Measurements from ENCODE around the gene TRIM37. TPM values are rescaled to one million over a fixed set of nuclear protein-coding genes. Genes with fewer than 3 reads are reported as not detected.

Gene TRIM37
- total RNA-seq, 1 donor from 2014 or later = 25.4 TPM

DNA sequence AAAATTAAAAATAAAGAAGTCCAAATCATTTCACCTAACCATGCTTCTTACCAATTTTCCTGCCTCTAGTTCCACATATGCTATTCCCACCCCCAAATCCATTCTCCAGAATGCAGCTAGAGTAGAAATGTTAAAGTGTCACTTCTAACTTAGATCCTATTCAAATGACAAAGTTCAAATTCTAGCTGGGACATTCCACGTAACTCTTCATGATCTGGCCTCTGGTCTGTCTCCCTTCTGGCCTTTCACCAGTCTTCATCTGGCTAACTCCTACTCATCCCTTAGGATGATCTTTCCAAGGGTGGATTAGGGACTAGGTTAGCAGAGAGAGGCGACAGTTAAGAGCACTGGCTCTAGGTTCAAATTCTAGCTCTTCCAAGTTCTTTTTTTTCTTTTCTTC lies 97.9 kb downstream of the TRIM37 start:
- H3K27ac Mint-ChIP-seq (ENCODE audit: unreplicated experiment) = no peak overlapping the region
- Histone ChIP-seq H3K4me2 (ENCODE audit: low read length) (no peak overlapping the region), H3K79me2 (ENCODE audit: insufficient read depth, low read length) (no peaks in the 10 kb centered on the region), H3K9ac (ENCODE audit: low read length) (no peak overlapping the region), H2AFZ (ENCODE audit: low read depth, low read length) (no peak overlapping the region), H3K4me3 (ENCODE audit: insufficient read depth, low read depth, low read length) (no peak overlapping the region), H3K27me3 (ENCODE audit: insufficient read depth, low read length) (no peaks in the 10 kb centered on the region), H3K36me3 (ENCODE audit: insufficient read depth, low read length) (peaks cover 3% of the 10 kb centered on the region), H4K20me1 (ENCODE audit: insufficient read depth, low read length) (no peaks in the 10 kb centered on the region), H3K27ac (ENCODE audit: low read depth, low read length) (no peak overlapping the region), H3K4me1 (ENCODE audit: insufficient read depth, low read length) (no peaks in the 10 kb centered on the region), H3K9me3 (ENCODE audit: insufficient read depth, low read depth, low read length) (no peaks in the 10 kb centered on the region)
- DNase-seq (ENCODE audit: low read depth) (no peak), FAIRE-seq (no peak)
- no peaks in the 10 kb centered on the region for H3K36me3 Mint-ChIP-seq (ENCODE audit: low read depth, unreplicated experiment)
- no peak for TF ChIP-seq EZH2 (IDR thresholded peaks at IDR 0.05; ENCODE audit: insufficient read depth, low read length)
- TF ChIP-seq, protein P1, sequence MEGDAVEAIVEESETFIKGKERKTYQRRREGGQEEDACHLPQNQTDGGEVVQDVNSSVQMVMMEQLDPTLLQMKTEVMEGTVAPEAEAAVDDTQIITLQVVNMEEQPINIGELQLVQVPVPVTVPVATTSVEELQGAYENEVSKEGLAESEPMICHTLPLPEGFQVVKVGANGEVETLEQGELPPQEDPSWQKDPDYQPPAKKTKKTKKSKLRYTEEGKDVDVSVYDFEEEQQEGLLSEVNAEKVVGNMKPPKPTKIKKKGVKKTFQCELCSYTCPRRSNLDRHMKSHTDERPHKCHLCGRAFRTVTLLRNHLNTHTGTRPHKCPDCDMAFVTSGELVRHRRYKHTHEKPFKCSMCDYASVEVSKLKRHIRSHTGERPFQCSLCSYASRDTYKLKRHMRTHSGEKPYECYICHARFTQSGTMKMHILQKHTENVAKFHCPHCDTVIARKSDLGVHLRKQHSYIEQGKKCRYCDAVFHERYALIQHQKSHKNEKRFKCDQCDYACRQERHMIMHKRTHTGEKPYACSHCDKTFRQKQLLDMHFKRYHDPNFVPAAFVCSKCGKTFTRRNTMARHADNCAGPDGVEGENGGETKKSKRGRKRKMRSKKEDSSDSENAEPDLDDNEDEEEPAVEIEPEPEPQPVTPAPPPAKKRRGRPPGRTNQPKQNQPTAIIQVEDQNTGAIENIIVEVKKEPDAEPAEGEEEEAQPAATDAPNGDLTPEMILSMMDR (IDR thresholded peaks at IDR 0.05; ENCODE audit: insufficient read depth, low read depth, low read length) = no peak
- H3K27me3 Mint-ChIP-seq (ENCODE audit: low read depth, unreplicated experiment) = no peaks in the 10 kb centered on the region
- no peak overlapping the region for H3K4me3 Mint-ChIP-seq (ENCODE audit: unreplicated experiment)
- H3K4me1 Mint-ChIP-seq (ENCODE audit: low read depth, unreplicated experiment) = peaks cover 15% of the 10 kb centered on the region
- no peaks in the 10 kb centered on the region for H3K9me3 Mint-ChIP-seq (ENCODE audit: unreplicated experiment)

DNA sequence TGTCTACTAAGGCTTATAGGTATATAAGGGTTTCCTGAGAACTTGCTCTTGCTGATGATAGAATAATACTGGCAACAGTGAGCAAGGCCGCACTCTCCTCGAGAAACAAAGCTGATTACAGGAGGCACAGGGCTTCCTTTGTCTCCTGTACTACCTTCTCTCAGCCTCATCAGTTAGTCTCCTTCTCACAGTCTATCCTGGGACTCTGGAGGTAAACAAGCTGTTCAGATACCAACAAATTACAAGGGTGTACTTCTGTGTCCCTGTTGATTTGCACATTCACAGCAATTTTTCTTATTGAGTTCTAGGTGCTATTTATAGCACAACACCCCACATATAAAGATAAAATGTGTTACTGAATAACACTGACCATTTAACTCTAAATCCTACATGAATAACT lies 98.7 kb downstream of the TRIM37 start:
- Mint-ChIP-seq H3K9me3 (ENCODE audit: unreplicated experiment) (no peaks in the 10 kb centered on the region), H3K36me3 (ENCODE audit: low read depth, unreplicated experiment) (no peaks in the 10 kb centered on the region), H3K4me1 (ENCODE audit: low read depth, unreplicated experiment) (peaks cover 15% of the 10 kb centered on the region), H3K27me3 (ENCODE audit: low read depth, unreplicated experiment) (no peaks in the 10 kb centered on the region), H3K27ac (ENCODE audit: unreplicated experiment) (no peak overlapping the region), H3K4me3 (ENCODE audit: unreplicated experiment) (no peak overlapping the region)
- no peak overlapping the region for H3K9ac ChIP-seq (ENCODE audit: low read length)
- TF ChIP-seq, protein P1 (IDR thresholded peaks at IDR 0.05; ENCODE audit: insufficient read depth, low read depth, low read length) = no peak
- TF ChIP-seq EZH2 (IDR thresholded peaks at IDR 0.05; ENCODE audit: insufficient read depth, low read length) = no peak
- no peaks in the 10 kb centered on the region for H3K79me2 ChIP-seq (ENCODE audit: insufficient read depth, low read length)
- DNase-seq (ENCODE audit: low read depth) = no peak
- no peak overlapping the region for H3K4me2 ChIP-seq (ENCODE audit: low read length)
- no peaks in the 10 kb centered on the region for H4K20me1 ChIP-seq (ENCODE audit: insufficient read depth, low read length)
- H2AFZ ChIP-seq (ENCODE audit: low read depth, low read length) = no peak overlapping the region
- no peaks in the 10 kb centered on the region for H3K4me1 ChIP-seq (ENCODE audit: insufficient read depth, low read length)
- H3K9me3 ChIP-seq (ENCODE audit: insufficient read depth, low read depth, low read length) = no peaks in the 10 kb centered on the region
- no peak overlapping the region for H3K4me3 ChIP-seq (ENCODE audit: insufficient read depth, low read depth, low read length)
- no peak for FAIRE-seq
- no peak overlapping the region for H3K27ac ChIP-seq (ENCODE audit: low read depth, low read length)
- H3K36me3 ChIP-seq (ENCODE audit: insufficient read depth, low read length) = peaks cover 3% of the 10 kb centered on the region
- H3K27me3 ChIP-seq (ENCODE audit: insufficient read depth, low read length) = no peaks in the 10 kb centered on the region

DNA sequence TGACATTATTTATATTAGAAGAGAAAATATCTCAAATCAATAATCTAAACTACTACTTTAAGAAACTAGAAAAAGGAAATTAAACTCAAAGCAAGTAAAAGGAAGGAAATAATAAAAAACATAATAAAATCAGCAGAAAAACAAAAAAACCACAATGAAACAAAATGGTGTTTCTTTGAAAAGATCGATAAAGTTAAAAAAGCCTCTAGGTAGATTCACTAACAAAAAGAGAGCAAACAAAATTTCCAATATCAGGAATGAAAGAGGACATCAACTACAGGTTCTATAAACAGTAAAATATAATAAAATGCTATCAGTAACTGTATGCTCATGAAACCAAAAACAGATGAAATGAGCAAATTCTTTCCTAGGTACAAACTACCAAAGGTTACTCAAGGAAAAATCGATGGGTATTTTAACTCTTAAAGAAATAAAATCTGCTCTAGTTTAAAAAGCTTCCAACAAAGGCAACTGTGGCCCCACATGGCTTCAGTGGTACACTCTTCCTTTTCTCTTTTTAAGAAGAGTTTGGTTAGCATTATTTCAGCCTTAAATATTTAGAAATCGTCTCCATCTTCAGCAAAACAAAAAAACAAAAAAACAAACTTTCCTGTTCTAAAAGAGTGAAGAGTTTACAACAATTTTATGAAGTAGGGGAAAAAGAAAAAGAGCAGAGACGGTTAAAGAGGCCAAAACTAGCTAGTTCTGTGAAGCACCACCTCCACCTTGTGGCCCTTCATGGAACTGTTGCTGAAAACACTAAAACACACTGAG lies 102.2 kb downstream of the TRIM37 start:
- H3K27me3 ChIP-seq (ENCODE audit: insufficient read depth, low read length) = no peaks in the 10 kb centered on the region
- peaks cover 2% of the 10 kb centered on the region for H3K36me3 Mint-ChIP-seq (ENCODE audit: low read depth, unreplicated experiment)
- no peaks in the 10 kb centered on the region for H3K9me3 Mint-ChIP-seq (ENCODE audit: unreplicated experiment)
- no peak overlapping the region for H3K27ac ChIP-seq (ENCODE audit: low read depth, low read length)
- H3K36me3 ChIP-seq (ENCODE audit: insufficient read depth, low read length) = peaks cover 3% of the 10 kb centered on the region
- H3K79me2 ChIP-seq (ENCODE audit: insufficient read depth, low read length) = no peaks in the 10 kb centered on the region
- peak; percentile 9 for FAIRE-seq
- peak; percentile 8 for DNase-seq (ENCODE audit: low read depth)
- no peak overlapping the region for H3K9ac ChIP-seq (ENCODE audit: low read length)
- H3K9me3 ChIP-seq (ENCODE audit: insufficient read depth, low read depth, low read length) = no peaks in the 10 kb centered on the region
- H3K4me3 ChIP-seq (ENCODE audit: insufficient read depth, low read depth, low read length) = no peak overlapping the region
- peak overlapping the region; percentile 12 for H3K27ac Mint-ChIP-seq (ENCODE audit: unreplicated experiment)
- H3K4me3 Mint-ChIP-seq (ENCODE audit: unreplicated experiment) = no peak overlapping the region
- no peak overlapping the region for H3K4me2 ChIP-seq (ENCODE audit: low read length)
- H2AFZ ChIP-seq (ENCODE audit: low read depth, low read length) = no peak overlapping the region
- TF ChIP-seq EZH2 (IDR thresholded peaks at IDR 0.05; ENCODE audit: insufficient read depth, low read length) = no peak
- TF ChIP-seq, protein P1 (IDR thresholded peaks at IDR 0.05; ENCODE audit: insufficient read depth, low read depth, low read length) = peak; percentile 99
- H3K4me1 ChIP-seq (ENCODE audit: insufficient read depth, low read length) = peaks cover 16% of the 10 kb centered on the region
- H4K20me1 ChIP-seq (ENCODE audit: insufficient read depth, low read length) = no peaks in the 10 kb centered on the region
- peaks cover 17% of the 10 kb centered on the region for H3K4me1 Mint-ChIP-seq (ENCODE audit: low read depth, unreplicated experiment)
- H3K27me3 Mint-ChIP-seq (ENCODE audit: low read depth, unreplicated experiment) = no peaks in the 10 kb centered on the region

Data from astrocyte (in vitro differentiated cells and primary cell).